MM.1S (cell line): Measurements from ENCODE around the gene ANP32B.
"Not testable (repeated sequence)": the region's sequence is repeated elsewhere in the genome, so short reads cannot be mapped to it uniquely, and the experiment has no call there.

Experiments
- DNase-seq: peaks from one replicate; pipeline ENCODE4 v3.0.0-alpha.2; 2015
- H2AFZ ChIP-seq: fragments of 300-600 bp; sonication (generic); 2 replicates; pipeline ENCODE4 v1.6.0; 2016; ENCODE audit warnings: antibody characterized with exemption, low read length
- H3F3A ChIP-seq: fragments of 300-600 bp; sonication (generic); 2 replicates; pipeline ENCODE4 v1.6.1; 2016; ENCODE audit warnings: mild to moderate bottlenecking, antibody characterized with exemption, low read length, moderate library complexity, mixed read lengths; ENCODE audit not compliant: insufficient read depth
- H3K27ac ChIP-seq: fragments of 300-600 bp; sonication (generic); 2 replicates; pipeline ENCODE4 v1.5.1; 2016; ENCODE audit warnings: mild to moderate bottlenecking, low read length
- H3K27me3 ChIP-seq: fragments of 300-600 bp; sonication (generic); replicated peaks from 2 replicates; pipeline ENCODE4 v1.6.0; 2016; ENCODE audit warnings: low read length; ENCODE audit not compliant: insufficient read depth
- H3K36me3 ChIP-seq: fragments of 300-600 bp; sonication (generic); replicated peaks from 2 replicates; pipeline ENCODE4 v1.6.1; 2016; ENCODE audit warnings: mild to moderate bottlenecking, low read length, mixed read lengths; ENCODE audit not compliant: insufficient read depth
- H3K4me1 ChIP-seq: fragments of 300-600 bp; sonication (generic); 2 replicates; pipeline ENCODE4 v1.6.1; 2016; ENCODE audit warnings: low read length, mixed read lengths
- H3K4me2 ChIP-seq: fragments of 300-600 bp; sonication (generic); 2 replicates; pipeline ENCODE4 v1.6.0; 2016; ENCODE audit warnings: low read depth, low read length
- H3K4me3 ChIP-seq: fragments of 300-600 bp; sonication (generic); 2 replicates; pipeline ENCODE4 v1.5.1; 2016; ENCODE audit warnings: low read length, mixed read lengths
- H3K79me2 ChIP-seq: fragments of 300-600 bp; sonication (generic); 2 replicates; pipeline ENCODE4 v1.6.1; 2016; ENCODE audit warnings: mixed run types, low read length, mixed read lengths
- H3K9ac ChIP-seq: fragments of 300-600 bp; sonication (generic); 2 replicates; pipeline ENCODE4 v1.6.1; 2016; ENCODE audit warnings: low read length, mixed read lengths
- H3K9me2 ChIP-seq: fragments of 300-600 bp; sonication (generic); replicated peaks from 2 replicates; pipeline ENCODE4 v1.6.1; 2016; ENCODE audit warnings: mild to moderate bottlenecking, low read length, mixed read lengths; ENCODE audit not compliant: insufficient read depth
- H3K9me3 ChIP-seq: fragments of 300-600 bp; sonication (generic); replicated peaks from 2 replicates; pipeline ENCODE4 v1.6.1; 2016; ENCODE audit warnings: mild to moderate bottlenecking, low read length, mixed read lengths; ENCODE audit not compliant: insufficient read depth
- H4K20me1 ChIP-seq: fragments of 300-600 bp; sonication (generic); 2 replicates; pipeline ENCODE4 v1.6.1; 2016; ENCODE audit warnings: mild to moderate bottlenecking, low read length, moderate library complexity, mixed read lengths; ENCODE audit not compliant: insufficient read depth
- EZH2 ChIP-seq: fragments of 300-600 bp; sonication (generic); optimal IDR thresholded peaks from 2 replicates; pipeline ENCODE3; 2017; ENCODE audit warnings: low read depth, mild to moderate bottlenecking, antibody characterized with exemption, low read length, mixed read lengths
- EZH2phosphoT487 ChIP-seq: fragments of 300-600 bp; sonication (generic); IDR thresholded peaks from 2 replicates; pipeline ENCODE4 v1.6.1; 2018; ENCODE audit warnings: antibody characterized with exemption, low read length
- TF ChIP-seq, protein P1 (sequence below): fragments of 300-600 bp; sonication (generic); IDR thresholded peaks from 2 replicates; pipeline ENCODE4 v1.5.1; 2016; ENCODE audit warnings: antibody characterized with exemption, low read length, mixed read lengths

The ANP32B gene

GRCh38 chr9:97956331-97956730 is 26.8 kb upstream of the ANP32B start:
- no peak overlapping the region for H3K4me2 ChIP-seq
- no peak overlapping the region for H3K27ac ChIP-seq
- peaks cover 1% of the 10 kb centered on the region for H3K4me1 ChIP-seq
- no peaks in the 10 kb centered on the region for H3K36me3 ChIP-seq
- no peaks in the 10 kb centered on the region for H4K20me1 ChIP-seq
- no peak overlapping the region for H3K4me3 ChIP-seq
- H3F3A ChIP-seq: no peaks in the 10 kb centered on the region
- H3K9me3 ChIP-seq: no peaks in the 10 kb centered on the region
- no peaks in the 10 kb centered on the region for H3K27me3 ChIP-seq
- no peak overlapping the region for H2AFZ ChIP-seq
- no peak for DNase-seq
- TF ChIP-seq EZH2 (no peak), EZH2phosphoT487 (no peak)
- TF ChIP-seq, protein P1, sequence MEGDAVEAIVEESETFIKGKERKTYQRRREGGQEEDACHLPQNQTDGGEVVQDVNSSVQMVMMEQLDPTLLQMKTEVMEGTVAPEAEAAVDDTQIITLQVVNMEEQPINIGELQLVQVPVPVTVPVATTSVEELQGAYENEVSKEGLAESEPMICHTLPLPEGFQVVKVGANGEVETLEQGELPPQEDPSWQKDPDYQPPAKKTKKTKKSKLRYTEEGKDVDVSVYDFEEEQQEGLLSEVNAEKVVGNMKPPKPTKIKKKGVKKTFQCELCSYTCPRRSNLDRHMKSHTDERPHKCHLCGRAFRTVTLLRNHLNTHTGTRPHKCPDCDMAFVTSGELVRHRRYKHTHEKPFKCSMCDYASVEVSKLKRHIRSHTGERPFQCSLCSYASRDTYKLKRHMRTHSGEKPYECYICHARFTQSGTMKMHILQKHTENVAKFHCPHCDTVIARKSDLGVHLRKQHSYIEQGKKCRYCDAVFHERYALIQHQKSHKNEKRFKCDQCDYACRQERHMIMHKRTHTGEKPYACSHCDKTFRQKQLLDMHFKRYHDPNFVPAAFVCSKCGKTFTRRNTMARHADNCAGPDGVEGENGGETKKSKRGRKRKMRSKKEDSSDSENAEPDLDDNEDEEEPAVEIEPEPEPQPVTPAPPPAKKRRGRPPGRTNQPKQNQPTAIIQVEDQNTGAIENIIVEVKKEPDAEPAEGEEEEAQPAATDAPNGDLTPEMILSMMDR: no peak
- H3K9ac ChIP-seq: no peak overlapping the region
- H3K9me2 ChIP-seq: no peaks in the 10 kb centered on the region
- H3K79me2 ChIP-seq: no peaks in the 10 kb centered on the region

- Histone ChIP-seq H3K4me2 (no peak overlapping the region), H2AFZ (no peak overlapping the region)
Measured at GRCh38 chr9:97958812-97959511, 24.2 kb upstream of the ANP32B start.

GRCh38 chr9:97959585-97959984 is 23.6 kb upstream of the ANP32B start:
- H3K27ac ChIP-seq: no peak overlapping the region
- H3F3A ChIP-seq: no peaks in the 10 kb centered on the region
- TF ChIP-seq EZH2phosphoT487: no peak
- TF ChIP-seq, protein P1: no peak
- TF ChIP-seq EZH2: no peak
- DNase-seq: no peak
- no peaks in the 10 kb centered on the region for H3K27me3 ChIP-seq
- no peak overlapping the region for H3K4me3 ChIP-seq
- H2AFZ ChIP-seq: no peak overlapping the region
- no peaks in the 10 kb centered on the region for H3K79me2 ChIP-seq
- no peaks in the 10 kb centered on the region for H3K36me3 ChIP-seq
- H3K4me1 ChIP-seq: no peaks in the 10 kb centered on the region
- no peak overlapping the region for H3K4me2 ChIP-seq
- H4K20me1 ChIP-seq: no peaks in the 10 kb centered on the region
- no peak overlapping the region for H3K9ac ChIP-seq
- no peaks in the 10 kb centered on the region for H3K9me2 ChIP-seq
- H3K9me3 ChIP-seq: no peaks in the 10 kb centered on the region

More at GRCh38 chr9:97958812-97959511, 24.2 kb upstream of the ANP32B start:
- no peak for DNase-seq
- no peak overlapping the region for H3K27ac ChIP-seq
- H3K9ac ChIP-seq: no peak overlapping the region
- H3K4me1 ChIP-seq: no peaks in the 10 kb centered on the region
- no peak for TF ChIP-seq EZH2phosphoT487
- TF ChIP-seq, protein P1: no peak
- no peak for TF ChIP-seq EZH2
- no peaks in the 10 kb centered on the region for H3K36me3 ChIP-seq
- no peaks in the 10 kb centered on the region for H3K9me3 ChIP-seq
- no peaks in the 10 kb centered on the region for H3K9me2 ChIP-seq
- H3K79me2 ChIP-seq: no peaks in the 10 kb centered on the region
- H3K27me3 ChIP-seq: no peaks in the 10 kb centered on the region
- no peaks in the 10 kb centered on the region for H3F3A ChIP-seq
- no peak overlapping the region for H3K4me3 ChIP-seq
- no peaks in the 10 kb centered on the region for H4K20me1 ChIP-seq

DNA sequence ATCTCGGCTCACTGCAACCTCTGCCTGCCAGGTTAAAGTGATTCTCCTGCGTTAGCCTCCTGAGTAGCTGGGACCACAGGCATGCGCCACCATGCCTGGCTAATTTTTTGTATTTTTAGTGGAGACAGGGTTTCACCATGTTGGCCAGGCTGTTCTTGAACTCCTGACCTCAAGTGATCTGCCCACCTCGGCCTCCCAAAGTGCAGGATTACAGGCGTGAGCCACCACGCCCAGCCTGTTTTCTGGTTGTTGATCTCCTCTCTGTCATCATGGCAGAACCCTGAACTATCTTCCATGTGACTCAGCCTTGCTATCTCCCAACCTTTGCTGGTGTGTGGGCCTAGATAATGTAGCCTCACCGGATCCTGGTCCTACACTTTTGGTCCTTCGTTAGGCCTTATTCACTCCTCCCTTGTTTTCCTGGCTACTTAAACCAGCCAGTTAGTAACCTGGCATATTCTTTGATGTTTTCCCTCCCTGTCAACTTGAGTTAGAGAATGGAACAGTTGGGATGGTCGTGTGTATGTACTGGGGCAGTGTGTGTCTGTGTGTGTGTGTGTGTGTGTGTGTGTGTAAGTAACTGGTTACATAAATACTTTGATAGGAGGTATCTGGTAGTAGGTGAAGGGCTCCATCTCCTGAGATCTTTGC is 22.3 kb upstream of the ANP32B start:
- H3K4me1 ChIP-seq, H2AFZ ChIP-seq, H3F3A ChIP-seq, DNase-seq, H3K27ac ChIP-seq, H3K4me2 ChIP-seq, H3K27me3 ChIP-seq, H3K9me3 ChIP-seq, H3K9ac ChIP-seq, H3K79me2 ChIP-seq, H3K4me3 ChIP-seq, H3K9me2 ChIP-seq, H4K20me1 ChIP-seq, H3K36me3 ChIP-seq: not testable (repeated sequence)
